Endothelial cell of umbilical vein (primary cell): ENCODE measurements around the gene CFAP20DC. TPM values are rescaled to one million over a fixed set of nuclear protein-coding genes. Genes with fewer than 3 reads are reported as not detected.

Experiments used
- BruUV-seq: library from RNA; stranded (reverse); fragments of 400-500 nt; replicated peaks from 2 replicates; lab custom pipeline; 2021; lab: Mats Ljungman, UMichigan
- CTCF ChIA-PET: fragments of 300-600, 350-600 bp; sonication (Branson Sonifier 250); formaldehyde crosslinking; loops from one replicate; lab custom pipeline; 2021; ENCODE audit warnings: antibody characterized with exemption, inconsistent platforms; lab: Charles Lee
- POLR2A ChIA-PET: fragments of 300-600, 350-600 bp; sonication (Branson Sonifier 250); formaldehyde crosslinking; loops from one replicate; lab custom pipeline; 2021; ENCODE audit warnings: antibody characterized with exemption, inconsistent platforms; lab: Charles Lee
- DNase-seq: peaks from one replicate; pipeline ENCODE4 v3.0.0-alpha.2; 2011; ENCODE audit warnings: low read depth, low spot score
- FAIRE-seq: peaks from 2 replicates; lab custom pipeline; 2011; peaks lifted over from hg19 to GRCh38; lab: Jason Lieb, UNC
- H2AFZ ChIP-seq: 2 replicates; pipeline ENCODE4 v1.6.0; 2012; ENCODE audit warnings: low read depth, low read length, control low read depth, inconsistent platforms
- H3K27ac ChIP-seq: 2 replicates; pipeline ENCODE4 v1.5.1; 2011; ENCODE audit warnings: low read depth, mild to moderate bottlenecking, control low read depth, low read length, moderate library complexity; ENCODE audit not compliant: insufficient read depth
- H3K27me3 ChIP-seq, 2 experiments: 2 replicates each; pipeline versions ENCODE4 v1.6.0 to v1.6.1; 2011; ENCODE audit warnings: low read length in 2 of 2, mixed read lengths in 1 of 2; ENCODE audit not compliant: control insufficient read depth in 2 of 2, insufficient read depth in 2 of 2
- H3K36me3 ChIP-seq, 2 experiments: 2 replicates in 1 of 2; 3 replicates in 1 of 2; pipeline ENCODE4 v1.5.1; 2011; ENCODE audit warnings: low read length in 2 of 2, mild to moderate bottlenecking in 1 of 2, moderate library complexity in 1 of 2; ENCODE audit not compliant: control insufficient read depth in 2 of 2, insufficient read depth in 2 of 2; ENCODE audit errors: extremely low read depth in 1 of 2
- H3K4me1 ChIP-seq: 3 replicates; pipeline ENCODE4 v1.5.1; 2011; ENCODE audit warnings: mild to moderate bottlenecking, low read length; ENCODE audit not compliant: control insufficient read depth, insufficient read depth; ENCODE audit errors: extremely low read depth
- H3K4me2 ChIP-seq: 2 replicates; pipeline ENCODE4 v1.6.1; 2011; ENCODE audit warnings: low read length, control low read depth, mixed read lengths; ENCODE audit not compliant: insufficient read depth
- H3K4me3 ChIP-seq, 3 experiments: fragments of 200-600 bp in 1 of 3; sonication (generic), shearing (Covaris generic) in 1 of 3; replicated peaks in 1 of 3; 2 replicates each; pipeline ENCODE4 v1.5.1; 2011 to 2016; ENCODE audit warnings: control low read depth in 3 of 3, low read length in 3 of 3, mild to moderate bottlenecking in 2 of 3, inconsistent platforms in 1 of 3, low read depth in 1 of 3, moderate library complexity in 1 of 3; ENCODE audit not compliant: insufficient read depth in 1 of 3
- H3K79me2 ChIP-seq: 2 replicates; pipeline ENCODE4 v1.6.0; 2012; ENCODE audit warnings: low read length, inconsistent platforms; ENCODE audit not compliant: control insufficient read depth, insufficient read depth
- H3K9ac ChIP-seq: replicated peaks from 2 replicates; pipeline ENCODE3; 2011; ENCODE audit warnings: low read length, control low read depth; ENCODE audit not compliant: insufficient read depth; ENCODE audit errors: extremely low read depth
- H3K9me1 ChIP-seq: replicated peaks from 3 replicates; pipeline ENCODE4 v1.6.0; 2011; ENCODE audit warnings: mild to moderate bottlenecking, low read length; ENCODE audit not compliant: control insufficient read depth, insufficient read depth; ENCODE audit errors: extremely low read depth
- H3K9me3 ChIP-seq: replicated peaks from 2 replicates; pipeline ENCODE4 v1.5.1; 2012; ENCODE audit warnings: low read length, inconsistent platforms; ENCODE audit not compliant: control insufficient read depth, insufficient read depth
- H4K20me1 ChIP-seq: replicated peaks from 2 replicates; pipeline ENCODE3; 2011; ENCODE audit warnings: mild to moderate bottlenecking, low read length; ENCODE audit not compliant: control insufficient read depth, insufficient read depth; ENCODE audit errors: extremely low read depth
- CTCF ChIP-seq, 2 donors: IDR thresholded peaks; 1 replicate in 1 of 2; 2 replicates in 1 of 2; pipeline ENCODE4 v1.5.1; 2011; ENCODE audit warnings: low read length in 2 of 2, mild to moderate bottlenecking in 2 of 2, moderate library complexity in 2 of 2, control low read depth in 1 of 2, inconsistent platforms in 1 of 2, low read depth in 1 of 2; ENCODE audit not compliant: insufficient read depth in 1 of 2; ENCODE audit errors: extremely low read depth in 1 of 2
- EZH2 ChIP-seq: IDR thresholded peaks from 2 replicates; pipeline ENCODE4 v1.6.1; 2012; ENCODE audit warnings: borderline replicate concordance, low read depth, mild to moderate bottlenecking, moderate library complexity, low read length, inconsistent platforms; ENCODE audit not compliant: severe bottlenecking
- FOS ChIP-seq: IDR thresholded peaks from 2 replicates; pipeline ENCODE4 v1.6.1; 2011; ENCODE audit warnings: mild to moderate bottlenecking, low read length, moderate library complexity, borderline replicate concordance; ENCODE audit not compliant: insufficient read depth
- GATA2 ChIP-seq: IDR thresholded peaks from 2 replicates; pipeline ENCODE4 v1.7.0; 2011; ENCODE audit warnings: low read depth, mild to moderate bottlenecking, moderate library complexity, mixed read lengths, low read length; ENCODE audit not compliant: insufficient read length, insufficient read depth
- JUN ChIP-seq: IDR thresholded peaks from 2 replicates; pipeline ENCODE4 v1.6.1; 2011; ENCODE audit warnings: borderline replicate concordance, low read depth; ENCODE audit not compliant: insufficient read length, insufficient read depth
- MAX ChIP-seq: IDR thresholded peaks from 2 replicates; pipeline ENCODE4 v1.6.1; 2011; ENCODE audit not compliant: insufficient read depth, insufficient read length
- MYC ChIP-seq: IDR thresholded peaks from one replicate; pipeline ENCODE4 v1.6.1; 2011; ENCODE audit warnings: mild to moderate bottlenecking, low read depth, low read length
- POLR2A ChIP-seq: IDR thresholded peaks from 2 replicates; pipeline ENCODE4 v1.6.1; 2012; ENCODE audit warnings: low read depth, mild to moderate bottlenecking, control low read depth, low read length
- POLR2AphosphoS5 ChIP-seq: IDR thresholded peaks from 2 replicates; pipeline ENCODE4 v1.6.1; 2012; ENCODE audit warnings: low read depth, mild to moderate bottlenecking, control low read depth, low read length, moderate library complexity; ENCODE audit not compliant: insufficient read depth
- dilution Hi-C: fragments of 300-500 bp; cut with MboI; formaldehyde crosslinking; loops from one replicate; pipeline ENCODE4 v1.15.0; 2019; ENCODE audit warnings: low sequenced_read_pairs; ENCODE audit not compliant: extremely low pct_ligation_motif_present
- intact Hi-C: fragments of 100-400 bp; cut with micrococcal nuclease; formaldehyde crosslinking; loops from one replicate; pipeline ENCODE4 v1.10.0; 2022
- polyA plus RNA-seq, 4 experiments: library from polyadenylated mRNA; depleted of rRNA in 3 of 4; stranded (reverse) in 3 of 4; unstranded in 1 of 4; fragments of >200 nt; gene quantifications; 2 replicates each; pipeline versions ENCODE4 v1.2.1 to v1.2.3, GENCODE V29; 2011 to 2012; ENCODE audit warnings: missing spikeins in 1 of 4
- total RNA-seq: library from RNA; stranded (reverse); gene quantifications from 2 replicates; pipeline ENCODE4 v1.2.3, GENCODE V29; 2021

The CFAP20DC gene
- total and polyA plus RNA-seq, 2 donors (not counting 3 experiments of a cell fraction or from before 2014, with no cell fraction given): 0.92 to 2.1 TPM

GRCh38 chr3:59023612-59024011 is 26.2 kb downstream of the CFAP20DC start:
- Histone ChIP-seq H3K9me3 (no peaks in the 10 kb centered on the region), H3K4me1 (no peaks in the 10 kb centered on the region), H3K4me2 (no peak overlapping the region), H3K79me2 (no peaks in the 10 kb centered on the region), H4K20me1 (no peaks in the 10 kb centered on the region), H3K9me1 (no peaks in the 10 kb centered on the region), H2AFZ (no peak overlapping the region), H3K27ac (no peak overlapping the region), H3K36me3 (no peaks in the 10 kb centered on the region), H3K4me3 (no peak overlapping the region), H3K9ac (no peak overlapping the region), H3K27me3 (no peaks in the 10 kb centered on the region)
- no TSS peak for BruUV-seq
- DNase-seq (no peak), FAIRE-seq (no peak)
- CTCF ChIA-PET: no interaction called here
- intact Hi-C loops: no loop called here
- TF ChIP-seq MAX (no peak), GATA2 (no peak), JUN (no peak)
- dilution Hi-C loops: no loop called here
- POLR2A ChIA-PET: no interaction called here

- Histone ChIP-seq H3K9me1 (no peaks in the 10 kb centered on the region), H3K4me1 (no peaks in the 10 kb centered on the region), H3K79me2 (no peaks in the 10 kb centered on the region), H3K9ac (no peak overlapping the region), H3K4me2 (no peak overlapping the region), H3K4me3 (no peak overlapping the region), H2AFZ (no peak overlapping the region), H3K27ac (no peak overlapping the region), H3K9me3 (no peaks in the 10 kb centered on the region), H3K36me3 (no peaks in the 10 kb centered on the region), H3K27me3 (no peaks in the 10 kb centered on the region), H4K20me1 (no peaks in the 10 kb centered on the region)
- TF ChIP-seq FOS (no peak), POLR2AphosphoS5 (no peak), EZH2 (no peak), GATA2 (no peak), MYC (no peak), POLR2A (no peak), CTCF (IDR thresholded peaks at IDR 0.05; ENCODE audit: extremely low read depth in 1 of 2, insufficient read depth in 1 of 2, low read depth in 1 of 2, low read length in 2 of 2) (no peak), JUN (no peak), MAX (no peak)
- DNase-seq: no peak
- CTCF ChIA-PET: interaction anchor here (0.9 to 1.7 kb wide), 3 partner anchors 12 to 193 kb away, joined by 3 to 6 read pairs (median 4); no protein-coding TSS in a partner anchor
- FAIRE-seq: no peak
- BruUV-seq: no TSS peak
- POLR2A ChIA-PET: no interaction called here
- intact Hi-C loops (no loop called here), dilution Hi-C loops (no loop called here)
Measured at GRCh38 chr3:59017617-59017984, 32.2 kb downstream of the CFAP20DC start.
